WTC11 (cell line): Measurements from ENCODE around the gene ANKFN1. TPM values are rescaled to one million over a fixed set of nuclear protein-coding genes. Genes with fewer than 3 reads are reported as not detected.
A peak's percentile ranks its signal among the peaks of the same experiment; 100 is the strongest.

Experiments used
- ATAC-seq: fragments of 200-7000 bp; cut with Tn5 transposase; 2 replicates; pipeline ENCODE4 v1.10.0; 2021; ENCODE audit warnings: mild to moderate bottlenecking, moderate library complexity
- CTCF ChIA-PET: fragments of 300-600 bp; sonication (Branson Sonifier 250); formaldehyde crosslinking; loops from one replicate; lab custom pipeline; 2021; ENCODE audit warnings: antibody characterized with exemption; lab: Charles Lee
- POLR2A ChIA-PET: fragments of 350-600 bp; sonication (Branson Sonifier 250); formaldehyde crosslinking; loops from one replicate; lab custom pipeline; 2021; ENCODE audit warnings: antibody characterized with exemption; lab: Charles Lee
- DNase-seq: peaks from one replicate; pipeline ENCODE4 v3.0.0; 2021; ENCODE audit warnings: low spot score
- H3K27ac Mint-ChIP-seq: 2 replicates; pipeline ENCODE4 v1.8.0; 2021; ENCODE audit warnings: mixed read lengths
- H3K27me3 Mint-ChIP-seq: 2 replicates; pipeline ENCODE4 v1.8.0; 2021; ENCODE audit warnings: low read depth, mild to moderate bottlenecking, moderate library complexity, mixed read lengths
- H3K36me3 Mint-ChIP-seq: 2 replicates; pipeline ENCODE4 v1.8.0; 2021; ENCODE audit warnings: mixed read lengths
- H3K4me1 Mint-ChIP-seq: 2 replicates; pipeline ENCODE4 v1.8.0; 2022; ENCODE audit warnings: mixed read lengths
- H3K4me3 Mint-ChIP-seq: 2 replicates; pipeline ENCODE4 v1.8.0; 2021; ENCODE audit warnings: mild to moderate bottlenecking, moderate library complexity, mixed read lengths
- H3K9me3 Mint-ChIP-seq: 2 replicates; pipeline ENCODE4 v1.8.0; 2021; ENCODE audit warnings: mixed read lengths
- CREM ChIP-seq: sonication (generic); formaldehyde crosslinking; IDR thresholded peaks from 2 replicates; pipeline ENCODE4 v1.8.1; 2022; ENCODE audit warnings: mild to moderate bottlenecking, missing genetic modification reagents, moderate library complexity
- GRHL2 ChIP-seq: fragments of 250-450 bp; sonication (Bioruptor Pico); IDR thresholded peaks from 2 replicates; pipeline ENCODE4 v1.8.0; 2022; ENCODE audit warnings: mild to moderate bottlenecking, moderate library complexity; ENCODE audit not compliant: insufficient replicate concordance, severe bottlenecking
- IRF2 ChIP-seq: sonication (generic); formaldehyde crosslinking; IDR thresholded peaks from 2 replicates; pipeline ENCODE4 v1.8.0; 2022; ENCODE audit warnings: low read depth, missing genetic modification reagents, borderline replicate concordance
- NFYB ChIP-seq: sonication (generic); formaldehyde crosslinking; conservative IDR thresholded peaks from 2 replicates; pipeline ENCODE4 v1.8.0; 2022; ENCODE audit warnings: low read depth, missing genetic modification reagents
- PRRX2 ChIP-seq: fragments of 250-450 bp; sonication (Bioruptor Pico); IDR thresholded peaks from 2 replicates; pipeline ENCODE4 v1.8.0; 2021; ENCODE audit warnings: mild to moderate bottlenecking
- RELA ChIP-seq: sonication (generic); formaldehyde crosslinking; IDR thresholded peaks from 2 replicates; pipeline ENCODE4 v1.8.1; 2022; ENCODE audit warnings: missing genetic modification reagents, mild to moderate bottlenecking, borderline replicate concordance
- SMAD3 ChIP-seq: sonication (generic); formaldehyde crosslinking; IDR thresholded peaks from 2 replicates; pipeline ENCODE4 v1.8.0; 2022; ENCODE audit warnings: missing genetic modification reagents, mild to moderate bottlenecking, borderline replicate concordance
- TEAD4 ChIP-seq: sonication (generic); formaldehyde crosslinking; IDR thresholded peaks from 2 replicates; pipeline ENCODE4 v1.8.0; 2022; ENCODE audit warnings: mild to moderate bottlenecking, missing genetic modification reagents
- ZNF317 ChIP-seq: sonication (generic); formaldehyde crosslinking; IDR thresholded peaks from 2 replicates; pipeline ENCODE4 v1.8.1; 2023; ENCODE audit warnings: low read depth, mild to moderate bottlenecking, moderate library complexity, missing genetic modification reagents, borderline replicate concordance
- ZNF423 ChIP-seq: fragments of 250-450 bp; sonication (Bioruptor Pico); IDR thresholded peaks from 2 replicates; pipeline ENCODE4 v2.1.2; 2022; ENCODE audit warnings: mild to moderate bottlenecking, moderate library complexity
- ZNF671 ChIP-seq: fragments of 250-450 bp; sonication (Bioruptor Pico); IDR thresholded peaks from 2 replicates; pipeline ENCODE4 v1.8.0; 2021; ENCODE audit warnings: mild to moderate bottlenecking
- total RNA-seq: library from RNA; stranded (reverse); gene quantifications from 3 replicates; pipeline ENCODE4 v1.2.3, GENCODE V29; 2021
- TF ChIP-seq, protein P1 (sequence below): sonication (generic); formaldehyde crosslinking; IDR thresholded peaks from 2 replicates; pipeline ENCODE4 v1.8.1; 2023; ENCODE audit warnings: mild to moderate bottlenecking, missing genetic modification reagents, moderate library complexity
- TF ChIP-seq, protein P2 (sequence below): sonication (generic); formaldehyde crosslinking; IDR thresholded peaks from 2 replicates; pipeline ENCODE4 v1.8.1; 2022; ENCODE audit warnings: missing genetic modification reagents, borderline replicate concordance
- TF ChIP-seq, protein P3 (sequence below): sonication (generic); formaldehyde crosslinking; IDR thresholded peaks from 2 replicates; pipeline ENCODE4 v1.8.1; 2023; ENCODE audit warnings: mild to moderate bottlenecking, missing genetic modification reagents, borderline replicate concordance
- TF ChIP-seq, protein P4 (sequence below): fragments of 250-450 bp; sonication (Bioruptor Pico); IDR thresholded peaks from 2 replicates; pipeline ENCODE4 v1.9.0; 2021; ENCODE audit warnings: mild to moderate bottlenecking
- TF ChIP-seq, protein P5 (sequence below): sonication (generic); formaldehyde crosslinking; IDR thresholded peaks from 2 replicates; pipeline ENCODE4 v1.8.0; 2022; ENCODE audit warnings: mild to moderate bottlenecking, missing genetic modification reagents
- TF ChIP-seq, protein P6 (sequence below): sonication (generic); formaldehyde crosslinking; conservative IDR thresholded peaks from 2 replicates; pipeline ENCODE4 v1.8.1; 2023; ENCODE audit warnings: mild to moderate bottlenecking, low read depth, missing genetic modification reagents, moderate library complexity
- TF ChIP-seq, protein P7 (sequence below): sonication (generic); formaldehyde crosslinking; IDR thresholded peaks from 2 replicates; pipeline ENCODE4 v1.8.0; 2022; ENCODE audit warnings: mild to moderate bottlenecking, missing genetic modification reagents
- TF ChIP-seq, protein P8 (sequence below): sonication (generic); formaldehyde crosslinking; IDR thresholded peaks from 2 replicates; pipeline ENCODE4 v1.8.1; 2022; ENCODE audit warnings: low read depth, mild to moderate bottlenecking, moderate library complexity, missing genetic modification reagents, borderline replicate concordance

Gene ANKFN1
- total RNA-seq, 1 experiment from 2014 or later, result 0.24 TPM

DNA sequence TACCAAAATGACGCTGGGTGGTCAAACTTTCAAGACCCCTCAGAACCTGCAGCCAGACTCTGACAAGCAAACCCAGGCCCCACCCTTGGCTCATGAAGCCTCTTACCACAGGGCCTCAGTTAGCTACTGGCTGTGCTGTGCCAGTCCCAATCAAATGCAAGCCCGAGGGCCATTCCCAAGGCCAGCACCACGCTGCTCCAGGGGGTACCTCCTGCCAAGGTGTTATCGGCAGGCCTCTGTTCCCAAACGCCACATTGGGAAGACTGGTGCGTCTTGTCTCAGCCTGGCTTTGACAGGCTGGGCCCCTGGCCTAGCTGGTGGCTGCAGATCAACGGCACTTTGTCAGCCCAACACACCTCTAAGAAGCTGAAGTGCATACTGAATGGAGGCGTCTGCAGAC, 404.4 kb downstream of the ANKFN1 start:
- Mint-ChIP-seq H3K27me3 (no peaks in the 10 kb centered on the region), H3K27ac (no peak overlapping the region), H3K9me3 (peaks cover 8% of the 10 kb centered on the region), H3K4me3 (no peak overlapping the region), H3K4me1 (no peaks in the 10 kb centered on the region), H3K36me3 (no peaks in the 10 kb centered on the region)
- DNase-seq (no peak), ATAC-seq (peak; percentile 30; the same call in 1 of the 2 replicates)
- TF ChIP-seq RELA (CRISPR knock-in tag) (no peak), ZNF317 (no peak), CREM (no peak), SMAD3 (CRISPR knock-in tag) (no peak), ZNF423 (no peak), PRRX2 (CRISPR knock-in tag) (no peak), NFYB (CRISPR knock-in tag) (no peak)
- TF ChIP-seq, protein P1, sequence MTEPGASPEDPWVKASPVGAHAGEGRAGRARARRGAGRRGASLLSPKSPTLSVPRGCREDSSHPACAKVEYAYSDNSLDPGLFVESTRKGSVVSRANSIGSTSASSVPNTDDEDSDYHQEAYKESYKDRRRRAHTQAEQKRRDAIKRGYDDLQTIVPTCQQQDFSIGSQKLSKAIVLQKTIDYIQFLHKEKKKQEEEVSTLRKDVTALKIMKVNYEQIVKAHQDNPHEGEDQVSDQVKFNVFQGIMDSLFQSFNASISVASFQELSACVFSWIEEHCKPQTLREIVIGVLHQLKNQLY (CRISPR knock-in tag), result no peak
- TF ChIP-seq, protein P2, sequence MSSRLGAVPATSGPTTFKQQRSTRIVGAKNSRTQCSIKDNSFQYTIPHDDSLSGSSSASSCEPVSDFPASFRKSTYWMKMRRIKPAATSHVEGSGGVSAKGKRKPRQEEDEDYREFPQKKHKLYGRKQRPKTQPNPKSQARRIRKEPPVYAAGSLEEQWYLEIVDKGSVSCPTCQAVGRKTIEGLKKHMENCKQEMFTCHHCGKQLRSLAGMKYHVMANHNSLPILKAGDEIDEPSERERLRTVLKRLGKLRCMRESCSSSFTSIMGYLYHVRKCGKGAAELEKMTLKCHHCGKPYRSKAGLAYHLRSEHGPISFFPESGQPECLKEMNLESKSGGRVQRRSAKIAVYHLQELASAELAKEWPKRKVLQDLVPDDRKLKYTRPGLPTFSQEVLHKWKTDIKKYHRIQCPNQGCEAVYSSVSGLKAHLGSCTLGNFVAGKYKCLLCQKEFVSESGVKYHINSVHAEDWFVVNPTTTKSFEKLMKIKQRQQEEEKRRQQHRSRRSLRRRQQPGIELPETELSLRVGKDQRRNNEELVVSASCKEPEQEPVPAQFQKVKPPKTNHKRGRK, result no peak
- TF ChIP-seq, protein P3, sequence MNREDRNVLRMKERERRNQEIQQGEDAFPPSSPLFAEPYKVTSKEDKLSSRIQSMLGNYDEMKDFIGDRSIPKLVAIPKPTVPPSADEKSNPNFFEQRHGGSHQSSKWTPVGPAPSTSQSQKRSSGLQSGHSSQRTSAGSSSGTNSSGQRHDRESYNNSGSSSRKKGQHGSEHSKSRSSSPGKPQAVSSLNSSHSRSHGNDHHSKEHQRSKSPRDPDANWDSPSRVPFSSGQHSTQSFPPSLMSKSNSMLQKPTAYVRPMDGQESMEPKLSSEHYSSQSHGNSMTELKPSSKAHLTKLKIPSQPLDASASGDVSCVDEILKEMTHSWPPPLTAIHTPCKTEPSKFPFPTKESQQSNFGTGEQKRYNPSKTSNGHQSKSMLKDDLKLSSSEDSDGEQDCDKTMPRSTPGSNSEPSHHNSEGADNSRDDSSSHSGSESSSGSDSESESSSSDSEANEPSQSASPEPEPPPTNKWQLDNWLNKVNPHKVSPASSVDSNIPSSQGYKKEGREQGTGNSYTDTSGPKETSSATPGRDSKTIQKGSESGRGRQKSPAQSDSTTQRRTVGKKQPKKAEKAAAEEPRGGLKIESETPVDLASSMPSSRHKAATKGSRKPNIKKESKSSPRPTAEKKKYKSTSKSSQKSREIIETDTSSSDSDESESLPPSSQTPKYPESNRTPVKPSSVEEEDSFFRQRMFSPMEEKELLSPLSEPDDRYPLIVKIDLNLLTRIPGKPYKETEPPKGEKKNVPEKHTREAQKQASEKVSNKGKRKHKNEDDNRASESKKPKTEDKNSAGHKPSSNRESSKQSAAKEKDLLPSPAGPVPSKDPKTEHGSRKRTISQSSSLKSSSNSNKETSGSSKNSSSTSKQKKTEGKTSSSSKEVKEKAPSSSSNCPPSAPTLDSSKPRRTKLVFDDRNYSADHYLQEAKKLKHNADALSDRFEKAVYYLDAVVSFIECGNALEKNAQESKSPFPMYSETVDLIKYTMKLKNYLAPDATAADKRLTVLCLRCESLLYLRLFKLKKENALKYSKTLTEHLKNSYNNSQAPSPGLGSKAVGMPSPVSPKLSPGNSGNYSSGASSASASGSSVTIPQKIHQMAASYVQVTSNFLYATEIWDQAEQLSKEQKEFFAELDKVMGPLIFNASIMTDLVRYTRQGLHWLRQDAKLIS (CRISPR knock-in tag), result no peak
- TF ChIP-seq, protein P4, sequence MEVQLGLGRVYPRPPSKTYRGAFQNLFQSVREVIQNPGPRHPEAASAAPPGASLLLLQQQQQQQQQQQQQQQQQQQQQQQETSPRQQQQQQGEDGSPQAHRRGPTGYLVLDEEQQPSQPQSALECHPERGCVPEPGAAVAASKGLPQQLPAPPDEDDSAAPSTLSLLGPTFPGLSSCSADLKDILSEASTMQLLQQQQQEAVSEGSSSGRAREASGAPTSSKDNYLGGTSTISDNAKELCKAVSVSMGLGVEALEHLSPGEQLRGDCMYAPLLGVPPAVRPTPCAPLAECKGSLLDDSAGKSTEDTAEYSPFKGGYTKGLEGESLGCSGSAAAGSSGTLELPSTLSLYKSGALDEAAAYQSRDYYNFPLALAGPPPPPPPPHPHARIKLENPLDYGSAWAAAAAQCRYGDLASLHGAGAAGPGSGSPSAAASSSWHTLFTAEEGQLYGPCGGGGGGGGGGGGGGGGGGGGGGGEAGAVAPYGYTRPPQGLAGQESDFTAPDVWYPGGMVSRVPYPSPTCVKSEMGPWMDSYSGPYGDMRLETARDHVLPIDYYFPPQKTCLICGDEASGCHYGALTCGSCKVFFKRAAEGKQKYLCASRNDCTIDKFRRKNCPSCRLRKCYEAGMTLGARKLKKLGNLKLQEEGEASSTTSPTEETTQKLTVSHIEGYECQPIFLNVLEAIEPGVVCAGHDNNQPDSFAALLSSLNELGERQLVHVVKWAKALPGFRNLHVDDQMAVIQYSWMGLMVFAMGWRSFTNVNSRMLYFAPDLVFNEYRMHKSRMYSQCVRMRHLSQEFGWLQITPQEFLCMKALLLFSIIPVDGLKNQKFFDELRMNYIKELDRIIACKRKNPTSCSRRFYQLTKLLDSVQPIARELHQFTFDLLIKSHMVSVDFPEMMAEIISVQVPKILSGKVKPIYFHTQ, result no peak
- TF ChIP-seq, protein P5, sequence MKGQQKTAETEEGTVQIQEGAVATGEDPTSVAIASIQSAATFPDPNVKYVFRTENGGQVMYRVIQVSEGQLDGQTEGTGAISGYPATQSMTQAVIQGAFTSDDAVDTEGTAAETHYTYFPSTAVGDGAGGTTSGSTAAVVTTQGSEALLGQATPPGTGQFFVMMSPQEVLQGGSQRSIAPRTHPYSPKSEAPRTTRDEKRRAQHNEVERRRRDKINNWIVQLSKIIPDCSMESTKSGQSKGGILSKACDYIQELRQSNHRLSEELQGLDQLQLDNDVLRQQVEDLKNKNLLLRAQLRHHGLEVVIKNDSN (CRISPR knock-in tag), result no peak
- ChIA-PET CTCF (interaction anchor here (0.8 to 1.8 kb wide), 2 partner anchors 58 to 223 kb away, joined by 4 to 6 read pairs; no protein-coding TSS in a partner anchor), POLR2A (no interaction called here)

DNA sequence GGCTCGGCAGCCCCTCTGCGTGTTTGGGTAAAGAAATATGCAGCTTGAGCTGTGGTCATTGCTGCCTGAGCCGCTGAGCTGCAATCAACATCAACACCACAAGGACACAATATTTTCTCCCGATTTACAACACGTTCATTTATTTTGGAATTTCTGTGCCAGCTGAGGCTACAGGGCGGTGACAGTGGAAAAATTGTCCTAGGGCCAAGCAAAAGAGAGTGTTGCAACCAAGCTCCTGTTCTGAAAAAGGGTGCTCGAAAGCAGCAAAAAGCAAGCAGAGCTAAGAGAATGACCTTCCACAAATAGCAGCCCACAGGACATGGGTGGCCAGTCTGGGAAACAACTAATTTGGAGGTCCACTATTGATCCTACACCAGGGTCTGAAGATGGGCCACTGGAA, 404.8 kb downstream of the ANKFN1 start:
- ChIA-PET POLR2A (no interaction called here), CTCF (interaction anchor here (0.8 to 1.8 kb wide), 2 partner anchors 58 to 222 kb away, joined by 4 to 6 read pairs; no protein-coding TSS in a partner anchor)
- H3K27me3 Mint-ChIP-seq, result no peaks in the 10 kb centered on the region
- DNase-seq (no peak), ATAC-seq (no peak)
- no peaks in the 10 kb centered on the region for H3K4me1 Mint-ChIP-seq
- no peak overlapping the region for H3K4me3 Mint-ChIP-seq
- H3K9me3 Mint-ChIP-seq, result peaks cover 9% of the 10 kb centered on the region
- no peaks in the 10 kb centered on the region for H3K36me3 Mint-ChIP-seq
- no peak overlapping the region for H3K27ac Mint-ChIP-seq
- TF ChIP-seq TEAD4 (CRISPR knock-in tag), result no peak
- no peak for TF ChIP-seq GRHL2 (CRISPR knock-in tag)
- no peak for TF ChIP-seq RELA (CRISPR knock-in tag)
- TF ChIP-seq, protein P6, sequence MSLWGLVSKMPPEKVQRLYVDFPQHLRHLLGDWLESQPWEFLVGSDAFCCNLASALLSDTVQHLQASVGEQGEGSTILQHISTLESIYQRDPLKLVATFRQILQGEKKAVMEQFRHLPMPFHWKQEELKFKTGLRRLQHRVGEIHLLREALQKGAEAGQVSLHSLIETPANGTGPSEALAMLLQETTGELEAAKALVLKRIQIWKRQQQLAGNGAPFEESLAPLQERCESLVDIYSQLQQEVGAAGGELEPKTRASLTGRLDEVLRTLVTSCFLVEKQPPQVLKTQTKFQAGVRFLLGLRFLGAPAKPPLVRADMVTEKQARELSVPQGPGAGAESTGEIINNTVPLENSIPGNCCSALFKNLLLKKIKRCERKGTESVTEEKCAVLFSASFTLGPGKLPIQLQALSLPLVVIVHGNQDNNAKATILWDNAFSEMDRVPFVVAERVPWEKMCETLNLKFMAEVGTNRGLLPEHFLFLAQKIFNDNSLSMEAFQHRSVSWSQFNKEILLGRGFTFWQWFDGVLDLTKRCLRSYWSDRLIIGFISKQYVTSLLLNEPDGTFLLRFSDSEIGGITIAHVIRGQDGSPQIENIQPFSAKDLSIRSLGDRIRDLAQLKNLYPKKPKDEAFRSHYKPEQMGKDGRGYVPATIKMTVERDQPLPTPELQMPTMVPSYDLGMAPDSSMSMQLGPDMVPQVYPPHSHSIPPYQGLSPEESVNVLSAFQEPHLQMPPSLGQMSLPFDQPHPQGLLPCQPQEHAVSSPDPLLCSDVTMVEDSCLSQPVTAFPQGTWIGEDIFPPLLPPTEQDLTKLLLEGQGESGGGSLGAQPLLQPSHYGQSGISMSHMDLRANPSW (CRISPR knock-in tag), result no peak
- no peak for TF ChIP-seq ZNF671 (CRISPR knock-in tag)
- TF ChIP-seq, protein P7, sequence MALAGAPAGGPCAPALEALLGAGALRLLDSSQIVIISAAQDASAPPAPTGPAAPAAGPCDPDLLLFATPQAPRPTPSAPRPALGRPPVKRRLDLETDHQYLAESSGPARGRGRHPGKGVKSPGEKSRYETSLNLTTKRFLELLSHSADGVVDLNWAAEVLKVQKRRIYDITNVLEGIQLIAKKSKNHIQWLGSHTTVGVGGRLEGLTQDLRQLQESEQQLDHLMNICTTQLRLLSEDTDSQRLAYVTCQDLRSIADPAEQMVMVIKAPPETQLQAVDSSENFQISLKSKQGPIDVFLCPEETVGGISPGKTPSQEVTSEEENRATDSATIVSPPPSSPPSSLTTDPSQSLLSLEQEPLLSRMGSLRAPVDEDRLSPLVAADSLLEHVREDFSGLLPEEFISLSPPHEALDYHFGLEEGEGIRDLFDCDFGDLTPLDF, result no peak
- TF ChIP-seq, protein P8, sequence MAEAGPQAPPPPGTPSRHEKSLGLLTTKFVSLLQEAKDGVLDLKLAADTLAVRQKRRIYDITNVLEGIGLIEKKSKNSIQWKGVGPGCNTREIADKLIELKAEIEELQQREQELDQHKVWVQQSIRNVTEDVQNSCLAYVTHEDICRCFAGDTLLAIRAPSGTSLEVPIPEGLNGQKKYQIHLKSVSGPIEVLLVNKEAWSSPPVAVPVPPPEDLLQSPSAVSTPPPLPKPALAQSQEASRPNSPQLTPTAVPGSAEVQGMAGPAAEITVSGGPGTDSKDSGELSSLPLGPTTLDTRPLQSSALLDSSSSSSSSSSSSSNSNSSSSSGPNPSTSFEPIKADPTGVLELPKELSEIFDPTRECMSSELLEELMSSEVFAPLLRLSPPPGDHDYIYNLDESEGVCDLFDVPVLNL (CRISPR knock-in tag), result no peak
- no peak for TF ChIP-seq IRF2
